ENCODE data around the gene GPR135. TPM values are rescaled to one million over a fixed set of nuclear protein-coding genes. Genes with fewer than 3 reads are reported as not detected.

The GPR135 gene
- total RNA-seq, 1 experiment from 2014 or later: 2.3 TPM

DNA sequence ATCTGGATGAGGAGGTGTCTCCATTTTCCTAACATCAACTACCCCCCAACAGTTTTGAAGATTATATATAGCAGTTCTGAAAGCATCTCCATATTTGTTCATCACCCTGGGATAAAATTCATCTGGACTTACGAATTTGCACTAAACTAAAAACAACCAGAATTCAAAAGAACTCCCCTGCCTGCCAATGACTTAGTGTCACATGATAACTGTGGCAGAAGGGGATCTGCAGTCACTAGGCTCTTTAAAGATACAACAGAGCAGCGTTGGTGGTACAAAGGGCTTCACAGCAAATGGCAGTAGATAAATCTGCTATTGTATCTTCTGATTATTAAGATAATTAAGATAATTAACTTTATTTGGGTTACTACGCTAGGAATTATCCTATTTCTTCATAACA is 30.1 kb downstream of the GPR135 start:
- DNase-seq (ENCODE audit: low spot score): no peak
- no peaks in the 10 kb centered on the region for H3K36me3 ChIP-seq (ENCODE audit: insufficient read depth, low read length, poor library complexity, severe bottlenecking)
- no peaks in the 10 kb centered on the region for H3K9me3 ChIP-seq (ENCODE audit: low read depth, low read length, poor library complexity, severe bottlenecking)
- no peak overlapping the region for H3K4me3 ChIP-seq (ENCODE audit: low read depth, low read length, poor library complexity, severe bottlenecking)
- intact Hi-C loops (cut with micrococcal nuclease; ENCODE audit: unreplicated experiment): no loop called here
- TF ChIP-seq EZH2 (IDR thresholded peaks at IDR 0.05; ENCODE audit: borderline replicate concordance, low read depth, low read length, poor library complexity, severe bottlenecking): no peak
- TF ChIP-seq, protein P1, sequence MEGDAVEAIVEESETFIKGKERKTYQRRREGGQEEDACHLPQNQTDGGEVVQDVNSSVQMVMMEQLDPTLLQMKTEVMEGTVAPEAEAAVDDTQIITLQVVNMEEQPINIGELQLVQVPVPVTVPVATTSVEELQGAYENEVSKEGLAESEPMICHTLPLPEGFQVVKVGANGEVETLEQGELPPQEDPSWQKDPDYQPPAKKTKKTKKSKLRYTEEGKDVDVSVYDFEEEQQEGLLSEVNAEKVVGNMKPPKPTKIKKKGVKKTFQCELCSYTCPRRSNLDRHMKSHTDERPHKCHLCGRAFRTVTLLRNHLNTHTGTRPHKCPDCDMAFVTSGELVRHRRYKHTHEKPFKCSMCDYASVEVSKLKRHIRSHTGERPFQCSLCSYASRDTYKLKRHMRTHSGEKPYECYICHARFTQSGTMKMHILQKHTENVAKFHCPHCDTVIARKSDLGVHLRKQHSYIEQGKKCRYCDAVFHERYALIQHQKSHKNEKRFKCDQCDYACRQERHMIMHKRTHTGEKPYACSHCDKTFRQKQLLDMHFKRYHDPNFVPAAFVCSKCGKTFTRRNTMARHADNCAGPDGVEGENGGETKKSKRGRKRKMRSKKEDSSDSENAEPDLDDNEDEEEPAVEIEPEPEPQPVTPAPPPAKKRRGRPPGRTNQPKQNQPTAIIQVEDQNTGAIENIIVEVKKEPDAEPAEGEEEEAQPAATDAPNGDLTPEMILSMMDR (conservative IDR thresholded peaks at IDR 0.05; ENCODE audit: low read depth, low read length): no peak
- POLR2A ChIA-PET (ENCODE audit: low non-redundant PET): no interaction called here
- no peaks in the 10 kb centered on the region for H3K27me3 ChIP-seq (replicated peaks; ENCODE audit: insufficient read depth, low read depth, low read length, poor library complexity)
- no TSS peak for BruUV-seq (replicated peaks)
- CTCF ChIA-PET: no interaction called here
- no peaks in the 10 kb centered on the region for H3K4me1 ChIP-seq (ENCODE audit: insufficient read depth, low read length, poor library complexity, severe bottlenecking)
- no peak overlapping the region for H3K27ac ChIP-seq (ENCODE audit: low read depth, low read length, poor library complexity, severe bottlenecking)

DNA sequence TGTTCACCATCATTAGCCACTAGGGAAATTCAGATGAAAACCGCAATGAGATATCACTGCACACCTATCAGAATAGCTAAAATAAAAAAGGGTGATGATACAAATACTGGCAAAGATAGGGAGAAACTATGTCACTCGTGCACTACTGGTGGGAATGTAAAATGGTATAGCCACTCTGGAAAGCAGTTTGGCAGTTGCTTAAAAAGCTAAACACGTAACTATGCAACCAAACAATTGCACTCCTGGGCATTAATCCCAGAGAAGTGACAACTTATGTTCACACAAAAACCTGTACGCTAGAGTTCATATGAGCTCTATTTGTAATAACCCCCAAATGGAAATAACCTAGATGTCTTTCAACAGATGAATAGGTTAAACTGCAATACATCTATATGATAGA is 35.4 kb downstream of the GPR135 start:
- no TSS peak for BruUV-seq (replicated peaks)
- no peak for DNase-seq (ENCODE audit: low spot score)
- Histone ChIP-seq H3K36me3 (ENCODE audit: insufficient read depth, low read length, poor library complexity, severe bottlenecking) (no peaks in the 10 kb centered on the region), H3K27me3 (replicated peaks; ENCODE audit: insufficient read depth, low read depth, low read length, poor library complexity) (no peaks in the 10 kb centered on the region), H3K4me1 (ENCODE audit: insufficient read depth, low read length, poor library complexity, severe bottlenecking) (no peaks in the 10 kb centered on the region), H3K9me3 (ENCODE audit: low read depth, low read length, poor library complexity, severe bottlenecking) (no peaks in the 10 kb centered on the region), H3K27ac (ENCODE audit: low read depth, low read length, poor library complexity, severe bottlenecking) (no peak overlapping the region), H3K4me3 (ENCODE audit: low read depth, low read length, poor library complexity, severe bottlenecking) (no peak overlapping the region)
- no peak for TF ChIP-seq EZH2 (IDR thresholded peaks at IDR 0.05; ENCODE audit: borderline replicate concordance, low read depth, low read length, poor library complexity, severe bottlenecking)
- TF ChIP-seq, protein P1 (conservative IDR thresholded peaks at IDR 0.05; ENCODE audit: low read depth, low read length): no peak
- ChIA-PET CTCF (no interaction called here), POLR2A (ENCODE audit: low non-redundant PET) (no interaction called here)
- intact Hi-C loops (cut with micrococcal nuclease; ENCODE audit: unreplicated experiment): no loop called here

DNA sequence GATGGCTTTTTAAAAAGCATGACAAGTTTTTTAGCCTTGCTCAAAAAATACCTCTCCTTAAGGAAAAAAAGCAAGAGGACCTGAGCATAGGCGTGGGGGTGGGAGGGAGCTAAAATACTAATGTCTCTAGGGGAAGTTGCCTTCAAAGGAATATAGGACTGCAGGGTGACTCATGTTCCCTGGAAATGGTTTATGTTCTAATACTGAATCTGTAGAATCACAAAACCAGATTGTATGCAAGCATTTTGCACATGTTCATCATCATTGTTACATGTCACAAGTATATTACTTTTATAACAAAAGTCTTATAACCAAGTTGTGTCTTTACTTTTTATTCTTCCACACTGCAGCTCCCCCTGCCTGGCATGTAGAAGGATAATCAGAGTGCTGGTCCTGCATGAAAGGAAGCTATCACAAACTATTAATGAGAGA is 36.6 kb downstream of the GPR135 start:
- no peaks in the 10 kb centered on the region for H3K9me3 ChIP-seq (ENCODE audit: low read depth, low read length, poor library complexity, severe bottlenecking)
- TF ChIP-seq, protein P1 (conservative IDR thresholded peaks at IDR 0.05; ENCODE audit: low read depth, low read length): peak; percentile 30; the same call in 1 of the 2 replicates
- no peak for TF ChIP-seq EZH2 (IDR thresholded peaks at IDR 0.05; ENCODE audit: borderline replicate concordance, low read depth, low read length, poor library complexity, severe bottlenecking)
- intact Hi-C loops (cut with micrococcal nuclease; ENCODE audit: unreplicated experiment): no loop called here
- no peaks in the 10 kb centered on the region for H3K4me1 ChIP-seq (ENCODE audit: insufficient read depth, low read length, poor library complexity, severe bottlenecking)
- no peak overlapping the region for H3K27ac ChIP-seq (ENCODE audit: low read depth, low read length, poor library complexity, severe bottlenecking)
- DNase-seq (ENCODE audit: low spot score): no peak
- no peak overlapping the region for H3K4me3 ChIP-seq (ENCODE audit: low read depth, low read length, poor library complexity, severe bottlenecking)
- no peaks in the 10 kb centered on the region for H3K36me3 ChIP-seq (ENCODE audit: insufficient read depth, low read length, poor library complexity, severe bottlenecking)
- ChIA-PET CTCF (interaction anchor here (0.6 kb wide), 1 partner anchor 299 kb away, joined by 6 read pairs; no protein-coding TSS in a partner anchor), POLR2A (ENCODE audit: low non-redundant PET) (no interaction called here)
- no peaks in the 10 kb centered on the region for H3K27me3 ChIP-seq (replicated peaks; ENCODE audit: insufficient read depth, low read depth, low read length, poor library complexity)
- BruUV-seq (replicated peaks): no TSS peak

Data from A673 (cell line).